Hepatocyte (in vitro differentiated cells): Measurements from ENCODE around the gene IRX4.

ENCODE experiments used
- CTCF ChIP-seq: fragments of 200-600 bp; sonication (generic); IDR thresholded peaks from 2 replicates; pipeline ENCODE4 v1.5.1; 2016; ENCODE audit warnings: antibody characterized with exemption, mild to moderate bottlenecking; ENCODE audit not compliant: poor library complexity
- EZH2 ChIP-seq: fragments of 200-600 bp; sonication (generic); IDR thresholded peaks from 2 replicates; pipeline ENCODE4 v1.6.1; 2016; ENCODE audit warnings: antibody characterized with exemption, mild to moderate bottlenecking, borderline replicate concordance
- EZH2phosphoT487 ChIP-seq: fragments of 200-600 bp; sonication (generic); IDR thresholded peaks from one replicate; pipeline ENCODE4 v1.6.1; 2018; ENCODE audit warnings: antibody characterized with exemption, mild to moderate bottlenecking, low read depth, moderate library complexity; ENCODE audit not compliant: unreplicated experiment, severe bottlenecking

DNA sequence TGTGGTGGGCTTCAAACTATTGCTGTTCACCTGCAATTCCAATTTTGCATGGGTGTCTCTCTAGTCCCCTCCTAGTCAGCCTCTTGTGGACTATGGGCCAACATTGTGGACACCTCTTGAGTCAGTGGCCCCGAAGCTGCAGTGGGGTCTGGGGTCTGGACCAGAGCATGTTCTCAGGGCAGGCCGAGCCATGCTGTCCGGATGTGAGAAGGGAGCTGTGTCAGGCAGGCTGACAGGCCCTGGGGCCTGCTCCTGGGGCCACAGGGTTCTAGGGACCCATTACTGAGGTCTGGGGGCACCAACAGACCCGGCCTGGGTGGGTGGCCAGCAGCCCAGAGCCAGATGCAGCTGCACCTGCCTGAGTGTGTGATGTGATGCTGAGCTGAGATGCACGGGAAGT lies 16.5 kb upstream of the IRX4 start:
- TF ChIP-seq CTCF (no peak), EZH2 (no peak), EZH2phosphoT487 (no peak)
